HG03103 (cell line): ENCODE data around the gene PPP1R10.

Experiments
- ATAC-seq: cut with Tn5 transposase; IDR thresholded peaks from one replicate; pipeline ENCODE4 v1.9.1; 2021; ENCODE audit warnings: low read depth; ENCODE audit not compliant: unreplicated experiment

Gene PPP1R10

DNA sequence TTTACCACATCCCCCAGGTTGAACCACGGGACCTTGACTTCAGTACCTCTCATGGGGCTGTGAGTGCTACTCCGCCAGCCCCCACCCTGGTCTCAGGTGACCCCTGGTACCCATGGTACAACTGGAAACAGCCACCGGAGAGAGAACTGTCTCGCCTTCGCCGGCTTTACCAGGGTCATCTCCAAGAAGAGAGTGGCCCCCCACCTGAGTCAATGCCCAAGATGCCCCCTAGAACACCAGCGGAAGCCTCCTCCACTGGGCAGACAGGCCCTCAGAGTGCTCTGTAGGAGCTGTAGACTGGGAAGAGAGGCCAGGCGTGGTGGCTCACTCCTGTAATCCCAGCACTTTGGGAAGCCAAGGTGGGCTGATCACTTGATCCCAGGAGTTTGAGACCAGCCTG lies 8.5 kb upstream of the PPP1R10 start:
- ATAC-seq = no peak

DNA sequence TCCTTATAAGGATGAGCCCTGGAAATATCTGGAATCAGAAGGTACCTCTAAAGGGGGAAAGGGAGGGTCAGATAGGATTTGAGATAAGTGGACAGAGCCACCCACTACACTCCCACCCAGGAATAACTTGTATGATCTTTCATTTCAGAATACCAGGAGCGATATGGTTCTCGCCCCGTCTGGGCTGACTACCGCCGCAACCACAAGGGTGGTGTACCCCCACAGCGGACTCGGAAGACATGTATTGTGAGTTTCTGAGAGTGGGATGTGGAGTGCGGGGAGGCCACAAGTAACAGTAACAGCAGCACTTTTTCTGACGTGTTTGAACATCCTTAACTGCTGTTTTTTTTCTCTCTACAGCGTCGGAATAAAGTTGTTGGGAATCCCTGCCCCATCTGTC lies 2.5 kb upstream of the PPP1R10 start:
- no peak for ATAC-seq

DNA sequence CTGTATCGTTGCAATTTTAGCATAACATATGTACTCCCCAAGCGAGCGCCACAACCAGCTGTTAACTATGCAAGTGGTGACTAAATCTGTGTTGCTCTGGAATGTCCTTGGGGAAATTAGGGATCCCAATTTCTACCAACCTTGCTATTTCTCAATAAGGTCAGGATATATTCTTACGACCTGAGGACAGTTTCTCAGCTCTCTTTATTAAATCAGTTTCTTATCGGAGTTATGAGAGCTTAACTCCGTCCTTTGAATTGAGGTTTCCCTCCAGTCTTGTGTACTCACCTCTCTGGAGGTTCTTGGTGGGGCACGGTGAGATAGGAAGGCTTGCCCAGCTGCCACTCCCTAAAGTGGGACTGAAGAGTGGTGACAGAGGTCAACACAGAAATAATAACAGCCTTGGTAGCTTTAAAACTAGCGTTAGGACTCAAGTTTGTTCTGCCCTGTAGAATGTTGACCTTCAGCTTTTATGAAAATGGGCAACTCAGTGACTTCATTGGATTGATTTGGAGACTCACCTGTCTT lies 1.3 kb upstream of the PPP1R10 start:
- ATAC-seq = no peak

DNA sequence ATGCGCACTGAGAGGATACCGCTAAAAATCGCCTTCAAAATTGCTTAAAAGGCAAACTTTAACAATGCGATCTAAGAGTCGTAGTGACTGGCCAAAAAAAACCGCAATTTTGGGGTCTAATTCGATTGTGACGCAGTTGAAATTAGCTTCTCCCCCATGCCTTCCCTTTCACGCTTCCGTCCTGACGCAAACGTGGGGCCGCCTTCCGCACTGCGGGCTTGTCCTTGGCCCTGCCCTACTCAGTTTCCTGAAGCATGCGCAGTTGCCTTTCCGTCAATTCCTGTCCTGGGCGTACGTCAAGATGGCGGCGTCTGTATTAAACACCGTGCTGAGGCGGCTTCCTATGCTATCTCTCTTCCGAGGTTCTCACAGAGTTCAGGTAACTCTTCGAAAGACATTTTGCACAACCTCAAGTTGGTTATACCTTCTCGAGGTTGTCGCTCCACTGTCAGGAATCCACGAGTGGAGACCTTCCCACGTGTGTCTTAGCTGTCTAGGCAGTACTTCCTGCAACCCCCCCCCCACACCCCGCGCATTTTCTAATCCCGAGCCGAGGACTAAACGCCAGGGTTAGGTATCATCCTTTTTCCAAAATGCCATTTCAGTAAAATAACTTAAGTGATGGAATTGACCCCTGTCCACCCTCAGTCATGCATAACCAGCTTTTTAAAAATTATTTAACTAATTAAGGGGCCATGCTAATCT lies 674 bp upstream of the PPP1R10 start, which contains the start of gene MRPS18B:
MRPS18B (plus strand) TSS at position 276 of the 705 bp plus-strand sequence; CDS start at position 302, 26 bp downstream.
- ATAC-seq = peak; percentile 59

DNA sequence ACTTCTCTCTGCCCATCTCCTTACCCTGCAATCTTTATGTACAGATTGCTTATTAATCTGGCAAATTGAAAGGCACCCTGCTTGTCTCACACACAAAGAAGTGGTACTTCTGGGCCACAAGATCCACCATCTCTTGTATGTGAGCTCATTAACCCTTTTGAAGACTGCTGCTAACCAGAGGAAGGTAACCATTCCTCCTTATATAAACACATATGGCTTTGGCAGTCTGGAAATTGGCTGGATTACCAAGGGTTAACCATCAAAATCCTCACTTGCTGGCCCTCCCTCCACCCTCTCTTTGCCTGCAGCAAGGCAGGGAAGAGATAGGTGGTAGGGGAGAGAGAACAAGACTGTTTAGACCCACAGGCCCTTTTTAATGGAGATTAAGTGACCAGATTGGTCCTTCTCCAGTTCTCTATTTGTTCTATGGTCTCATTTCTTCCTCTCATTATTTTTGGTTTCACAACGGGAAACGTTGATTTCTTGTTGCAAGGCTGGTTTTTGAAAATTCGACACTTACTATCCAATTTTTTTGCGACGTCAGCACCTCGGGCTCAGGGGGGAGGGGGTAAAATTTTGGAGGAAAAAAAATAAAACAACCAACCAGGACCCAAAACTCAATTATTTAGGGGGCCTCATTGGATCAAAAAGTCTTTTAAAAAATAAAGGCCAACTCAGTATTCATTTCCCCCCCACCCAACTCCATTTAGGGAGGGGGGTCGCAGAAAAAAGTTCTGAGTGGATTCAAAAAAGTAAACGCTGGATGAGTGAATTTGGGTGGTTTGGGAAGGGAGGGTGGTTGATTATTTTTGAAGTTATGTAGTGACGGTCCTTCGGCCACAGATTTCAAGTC lies 859 bp downstream of the PPP1R10 start:
- no peak for ATAC-seq

DNA sequence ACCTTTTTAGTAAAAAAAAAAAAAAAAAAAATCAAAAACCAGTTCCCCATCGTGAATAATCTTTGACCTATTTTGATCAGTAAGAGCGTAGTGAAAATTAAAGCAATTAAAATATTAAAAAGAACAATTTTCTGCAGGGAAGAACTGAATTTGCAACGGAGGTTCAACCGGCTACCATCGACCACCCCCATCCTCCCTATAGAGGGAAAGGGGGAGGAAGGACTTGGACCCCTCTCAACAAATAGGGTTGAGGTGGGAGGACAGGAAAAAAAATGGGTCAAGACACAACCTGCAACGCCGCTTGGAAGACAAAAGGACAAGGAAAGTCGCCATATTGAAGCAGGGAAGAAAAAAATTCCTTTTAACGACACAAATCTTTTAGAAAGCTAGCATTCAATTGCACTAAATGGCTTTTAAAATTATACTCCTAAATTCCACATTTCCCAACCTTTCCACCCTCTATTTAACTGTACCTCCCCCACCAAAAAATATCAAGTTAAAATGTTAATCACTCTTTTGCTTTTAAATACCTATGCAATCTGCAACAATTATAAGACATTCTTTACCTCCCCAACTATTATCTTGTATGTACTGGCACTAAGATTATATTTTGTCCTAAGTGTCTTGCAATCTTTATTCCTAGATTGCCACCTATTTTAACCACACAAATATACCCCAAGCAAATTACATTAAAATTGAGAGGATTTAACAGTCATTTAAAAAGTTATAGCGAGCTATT lies 1.7 kb downstream of the PPP1R10 start:
- no peak for ATAC-seq

DNA sequence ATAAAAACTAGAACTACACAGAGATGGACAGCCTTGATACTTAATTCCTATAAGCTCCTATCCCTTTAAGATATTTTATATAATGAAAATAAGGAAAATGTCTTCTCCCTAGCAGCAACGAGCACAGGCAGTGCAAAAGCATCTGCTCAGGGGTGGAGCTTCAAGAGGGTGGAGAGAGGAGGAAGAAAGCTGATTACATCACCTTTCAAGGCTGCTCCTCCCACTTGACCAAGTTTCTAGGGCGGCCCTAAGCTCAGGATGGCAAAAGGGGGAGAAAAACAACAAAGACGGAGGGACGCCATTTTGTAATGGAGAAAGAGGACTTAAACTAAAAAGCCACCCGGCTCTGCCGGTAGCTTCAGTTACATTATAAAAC lies 2.2 kb downstream of the PPP1R10 start:
- no peak for ATAC-seq

DNA sequence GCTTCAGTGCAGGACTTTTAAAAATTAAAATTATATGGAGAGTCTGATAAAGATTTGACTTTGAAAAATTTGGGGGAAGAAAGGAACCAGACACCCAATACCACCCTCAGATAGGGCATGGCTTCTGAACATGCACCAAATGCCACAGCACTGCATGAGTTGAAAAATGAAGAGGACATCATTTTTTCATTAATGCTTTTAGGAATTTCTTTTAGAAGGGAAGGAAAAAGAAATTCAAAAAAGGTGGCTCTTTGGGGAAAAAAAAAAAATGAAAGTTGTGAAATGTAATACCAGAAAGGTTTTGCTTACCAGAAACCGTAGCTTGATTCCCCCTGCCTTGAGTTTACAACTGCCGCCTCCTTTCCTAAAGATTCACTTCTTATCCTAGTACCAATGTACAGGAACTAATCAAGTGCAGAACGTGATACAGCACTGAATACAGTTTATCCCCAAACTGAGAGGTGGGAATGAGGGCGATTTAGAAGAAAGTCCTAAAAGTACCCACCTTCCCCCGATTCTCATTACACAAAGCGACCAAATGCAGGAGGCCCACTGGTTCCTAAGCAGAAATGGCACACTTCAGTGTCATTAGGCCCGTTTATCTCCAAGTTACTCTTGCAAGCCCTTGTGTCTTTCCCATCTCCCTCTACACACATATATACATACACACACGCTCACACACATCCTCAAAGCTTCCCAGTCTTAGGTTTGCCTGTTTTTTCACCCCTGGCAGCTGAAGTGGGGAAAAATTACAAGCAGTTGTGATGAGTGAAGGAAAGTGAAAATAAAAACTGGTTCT lies 2.8 kb downstream of the PPP1R10 start:
- no peak for ATAC-seq

DNA sequence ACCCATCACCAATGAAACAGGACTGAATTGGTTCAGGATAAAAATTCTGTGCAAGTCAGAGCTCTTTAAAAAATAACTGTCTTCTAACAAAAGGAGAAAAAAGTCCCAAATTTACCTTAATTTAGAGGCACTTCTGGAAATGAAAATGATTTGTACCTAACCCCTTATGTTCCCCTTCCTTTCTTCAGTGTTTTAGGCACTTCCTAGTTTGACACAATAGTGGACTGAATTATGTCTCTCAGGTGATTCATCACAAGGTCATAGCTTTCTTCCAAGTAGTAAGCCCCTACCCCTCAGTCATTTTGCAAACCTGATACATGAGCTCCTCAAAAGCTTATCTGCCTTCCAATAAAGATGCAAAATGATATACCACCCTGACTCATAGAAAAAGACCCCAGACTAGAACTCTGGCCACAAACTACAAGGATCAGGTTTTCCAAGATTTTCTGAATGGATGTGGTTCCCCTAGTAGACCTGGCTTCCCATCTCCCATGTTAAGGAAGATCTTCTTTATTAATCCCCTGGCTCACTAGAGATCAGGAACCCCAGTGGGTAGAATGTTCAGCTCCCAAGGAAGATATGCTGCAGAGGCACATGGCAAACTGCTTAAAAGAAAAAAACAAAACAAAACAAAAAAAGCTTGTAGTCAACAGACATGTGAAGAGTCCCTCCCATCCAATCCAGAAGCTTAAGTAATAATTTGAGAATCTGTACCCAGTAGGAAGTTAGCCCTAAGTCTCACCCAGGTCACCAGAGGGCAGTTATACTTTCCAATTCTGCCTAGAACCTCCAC lies 3.6 kb downstream of the PPP1R10 start:
- no peak for ATAC-seq

DNA sequence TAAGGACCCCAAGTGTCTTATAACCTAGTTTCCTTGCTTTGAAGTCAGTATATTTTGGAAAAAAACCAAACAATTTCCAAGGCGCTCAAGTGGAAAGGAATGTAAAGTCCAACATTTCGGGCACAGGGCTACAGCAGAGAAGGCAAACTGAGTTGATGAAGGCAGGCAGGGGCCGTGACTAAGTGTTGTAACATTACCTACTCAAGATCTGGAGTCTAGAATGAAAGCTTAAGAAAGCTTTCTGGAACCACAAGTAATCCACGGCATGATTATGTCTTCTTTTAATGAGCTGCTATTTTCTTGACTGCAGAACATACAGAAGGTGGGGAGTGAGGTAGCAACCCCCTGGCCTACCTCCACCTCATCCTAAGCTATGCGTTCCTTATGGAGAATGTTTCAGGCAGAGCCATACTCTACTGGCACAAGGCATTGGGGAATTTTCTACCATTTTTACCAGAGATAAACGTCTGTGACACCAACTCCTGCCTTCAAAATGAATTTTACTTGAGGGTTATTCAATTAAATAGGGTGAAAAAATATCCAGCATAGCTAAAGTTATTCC lies 4.3 kb downstream of the PPP1R10 start:
- ATAC-seq = no peak

DNA sequence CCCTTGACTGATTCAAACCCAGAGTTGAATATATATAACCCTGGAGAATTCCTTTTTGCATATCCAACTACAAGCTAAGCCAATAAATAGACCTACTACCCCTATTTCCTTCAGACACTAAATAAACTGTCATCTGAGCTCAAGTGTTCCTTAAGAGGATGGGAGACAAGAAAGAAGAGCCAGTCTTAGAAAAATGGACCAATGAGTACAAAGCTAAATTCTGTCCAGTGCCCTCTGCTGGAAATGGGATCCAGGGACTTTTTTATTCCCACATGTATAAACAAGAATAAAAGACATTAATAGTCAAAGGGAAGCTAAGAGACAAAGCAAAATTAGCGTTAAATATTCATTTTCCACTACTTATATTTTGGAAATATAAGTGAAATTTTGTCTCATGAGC lies 4.8 kb downstream of the PPP1R10 start:
- ATAC-seq = no peak

DNA sequence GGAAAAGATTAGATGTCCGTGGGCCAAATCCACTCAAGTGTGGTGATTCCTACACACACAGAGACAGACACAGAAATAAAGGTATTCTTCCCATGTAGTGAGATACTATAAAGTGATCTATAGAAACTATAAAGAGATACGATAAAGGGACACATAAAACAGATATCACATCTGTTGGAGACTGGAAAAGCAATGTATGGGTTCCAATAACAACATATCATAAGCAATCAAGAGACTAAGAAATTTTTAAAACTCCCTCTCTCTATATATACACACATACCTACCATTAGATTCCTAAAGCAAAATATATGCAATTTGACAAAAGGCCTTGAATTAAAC lies 5.2 kb downstream of the PPP1R10 start:
- ATAC-seq = no peak

DNA sequence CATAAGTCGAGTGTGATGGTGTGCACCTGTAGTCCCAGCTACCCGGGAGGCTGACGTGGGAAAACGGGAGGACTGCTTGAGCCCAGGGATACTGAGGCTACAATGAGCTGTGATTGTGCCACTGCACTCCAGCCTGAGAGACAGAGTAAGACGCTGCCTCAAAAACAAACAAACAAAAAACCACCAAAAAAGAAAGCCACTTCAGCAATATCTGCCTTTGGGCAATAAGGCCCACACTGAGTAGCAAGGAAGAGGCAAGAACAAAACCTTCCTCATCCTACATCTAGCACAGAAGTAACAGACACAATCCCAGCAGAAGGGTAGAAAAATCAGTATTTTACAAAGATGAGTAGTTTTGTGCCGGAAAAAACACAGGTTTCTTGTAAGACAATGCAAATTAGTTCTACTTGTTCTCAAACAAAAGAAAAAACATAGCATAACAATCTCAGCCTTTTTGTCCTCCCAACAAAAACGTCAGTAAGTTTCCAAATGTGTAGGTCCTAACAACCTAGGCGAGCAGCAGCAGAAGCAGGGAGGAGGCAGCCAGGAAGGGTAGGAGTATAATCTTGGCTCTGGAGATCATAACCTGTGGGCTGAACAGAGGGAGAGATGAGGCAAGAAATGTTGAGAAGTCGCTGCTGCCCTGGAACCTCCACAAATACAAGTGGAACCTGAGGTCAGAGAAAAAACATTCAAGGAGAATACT lies 5.7 kb downstream of the PPP1R10 start:
- ATAC-seq = no peak

DNA sequence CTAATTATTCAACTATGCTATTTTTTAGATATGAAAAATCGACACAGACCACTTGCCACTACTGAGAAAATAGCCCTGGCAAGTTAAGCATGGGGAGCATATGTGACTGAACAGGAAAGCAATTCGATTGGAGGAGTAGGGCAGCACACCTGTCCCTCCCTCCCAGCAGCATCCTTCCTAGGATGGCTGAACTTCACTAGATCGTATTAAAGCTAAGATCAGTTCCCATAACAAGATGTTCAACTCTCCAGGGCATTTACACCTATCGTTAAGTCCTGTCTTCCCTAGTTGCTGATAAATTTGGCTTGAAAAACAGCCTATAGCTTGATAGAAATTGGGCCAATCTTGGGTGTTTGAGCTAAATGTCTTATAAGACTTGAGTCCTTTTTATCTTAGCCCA lies 7.0 kb downstream of the PPP1R10 start:
- ATAC-seq = no peak

DNA sequence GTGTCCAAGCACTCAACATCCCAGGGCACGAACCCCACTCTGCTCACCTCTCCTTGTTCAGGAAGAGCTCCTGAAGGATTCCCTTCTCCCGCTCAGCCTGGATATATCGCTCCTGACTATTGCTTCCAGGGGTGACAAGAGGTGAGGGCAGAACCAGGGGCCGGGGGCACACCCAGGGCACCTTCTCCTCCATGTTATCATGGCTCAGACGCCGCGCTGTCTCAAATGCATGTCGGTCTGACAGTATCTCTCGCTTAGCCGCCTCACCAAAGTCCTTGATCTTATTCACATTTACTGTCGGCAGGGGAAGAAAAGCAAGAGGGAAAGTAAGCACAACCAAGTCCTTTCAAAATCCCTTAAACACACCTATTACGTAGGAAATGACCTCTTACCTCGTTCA lies 13.1 kb downstream of the PPP1R10 start:
- ATAC-seq = no peak

DNA sequence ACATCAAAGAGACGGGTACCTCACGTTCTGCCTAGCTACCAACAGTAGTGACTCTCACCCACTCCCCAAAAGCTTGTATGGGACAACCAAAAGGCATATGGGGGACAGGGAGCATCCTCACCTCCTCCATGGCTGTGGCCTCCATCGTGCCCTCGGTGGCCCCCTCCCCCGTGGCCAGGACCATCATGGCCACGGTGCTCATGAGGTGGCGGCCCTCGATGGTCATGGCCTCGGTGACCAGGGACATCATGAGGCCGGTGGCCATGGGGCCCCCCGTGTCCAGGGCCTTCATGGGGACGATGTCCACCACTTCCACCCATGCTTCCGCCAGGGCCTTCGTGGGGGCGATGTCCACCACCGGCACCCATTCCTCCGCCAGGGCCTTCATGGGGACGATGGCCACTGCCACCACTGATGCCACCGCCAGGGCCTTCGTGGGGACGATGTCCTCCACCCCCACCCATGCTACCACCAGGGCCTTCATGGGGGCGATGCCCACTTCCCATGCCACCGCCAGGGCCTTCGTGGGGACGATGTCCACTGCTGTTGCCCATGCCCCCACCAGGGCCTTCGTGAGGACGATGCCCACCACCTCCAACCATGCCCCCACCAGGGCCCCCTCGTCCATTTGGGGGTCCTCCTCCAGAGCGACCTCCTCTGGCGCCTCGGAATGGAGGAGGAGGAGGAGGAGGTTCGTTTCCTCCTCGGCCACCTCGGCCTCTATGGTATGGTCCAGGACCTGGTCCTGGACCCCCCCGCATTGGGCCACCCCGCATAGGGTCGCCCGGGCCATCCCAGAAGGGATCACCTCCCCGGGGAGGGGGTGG lies 15.0 kb downstream of the PPP1R10 start:
- ATAC-seq = no peak

DNA sequence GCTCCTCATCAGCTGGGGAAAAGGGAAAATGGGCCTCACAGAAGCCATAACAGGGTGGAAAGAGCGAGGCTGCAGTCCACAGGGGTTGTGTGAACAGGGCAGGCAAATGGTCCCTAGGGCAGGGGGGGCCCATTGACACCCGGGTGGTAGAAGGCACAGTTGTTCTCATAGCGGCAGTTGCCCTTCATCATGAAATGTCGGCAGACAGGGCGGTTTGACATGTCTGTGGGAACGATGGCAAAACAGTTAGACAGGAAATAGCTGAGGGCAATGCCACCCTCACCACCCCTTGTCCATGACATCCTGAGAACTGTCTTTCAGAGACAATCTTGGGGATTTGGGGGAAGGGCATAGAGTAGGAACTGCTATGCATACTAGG lies 15.6 kb downstream of the PPP1R10 start:
- no peak for ATAC-seq

DNA sequence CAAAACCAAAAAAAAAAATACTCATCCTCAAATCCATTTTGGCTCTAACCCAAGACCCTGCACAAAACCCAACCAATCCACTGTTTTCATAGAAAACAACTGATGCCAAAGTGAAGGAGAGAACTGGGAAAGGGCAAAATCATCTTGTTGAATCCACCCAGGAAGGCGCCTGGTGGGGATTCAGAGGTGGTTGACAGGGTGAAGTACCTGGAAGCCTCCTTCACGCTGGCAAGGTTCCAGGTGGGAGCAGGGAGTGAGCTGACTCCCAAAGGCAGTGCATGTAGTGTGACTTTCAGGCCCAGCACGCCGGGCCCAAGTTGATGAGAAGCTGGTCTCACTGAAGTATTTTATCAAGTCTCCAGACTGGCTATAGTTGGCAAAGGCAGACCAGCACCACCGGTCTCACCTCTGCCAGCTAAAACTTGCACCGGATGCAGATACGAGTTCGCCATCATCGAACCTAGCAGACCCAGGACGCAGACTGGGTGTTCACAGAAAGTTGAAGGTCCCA lies 16.5 kb downstream of the PPP1R10 start:
- no peak for ATAC-seq
